ENCODE results near the gene INSR. TPM values are rescaled to one million over a fixed set of nuclear protein-coding genes. Genes with fewer than 3 reads are reported as not detected.

INSR gene
- total and polyA plus RNA-seq, 4 donors, result 5.8 to 64.6 (median 20.9) TPM

- H3K9ac ChIP-seq (ENCODE audit: insufficient read depth in 1 of 2, low read length in 2 of 2), result no peak overlapping the region
- no peak overlapping the region for H3K4me3 ChIP-seq
- no peaks in the 10 kb centered on the region for H3K27me3 ChIP-seq (ENCODE audit: control insufficient read depth in 3 of 3, insufficient read depth in 3 of 3, low read length in 2 of 3)
- TF ChIP-seq, protein P1, sequence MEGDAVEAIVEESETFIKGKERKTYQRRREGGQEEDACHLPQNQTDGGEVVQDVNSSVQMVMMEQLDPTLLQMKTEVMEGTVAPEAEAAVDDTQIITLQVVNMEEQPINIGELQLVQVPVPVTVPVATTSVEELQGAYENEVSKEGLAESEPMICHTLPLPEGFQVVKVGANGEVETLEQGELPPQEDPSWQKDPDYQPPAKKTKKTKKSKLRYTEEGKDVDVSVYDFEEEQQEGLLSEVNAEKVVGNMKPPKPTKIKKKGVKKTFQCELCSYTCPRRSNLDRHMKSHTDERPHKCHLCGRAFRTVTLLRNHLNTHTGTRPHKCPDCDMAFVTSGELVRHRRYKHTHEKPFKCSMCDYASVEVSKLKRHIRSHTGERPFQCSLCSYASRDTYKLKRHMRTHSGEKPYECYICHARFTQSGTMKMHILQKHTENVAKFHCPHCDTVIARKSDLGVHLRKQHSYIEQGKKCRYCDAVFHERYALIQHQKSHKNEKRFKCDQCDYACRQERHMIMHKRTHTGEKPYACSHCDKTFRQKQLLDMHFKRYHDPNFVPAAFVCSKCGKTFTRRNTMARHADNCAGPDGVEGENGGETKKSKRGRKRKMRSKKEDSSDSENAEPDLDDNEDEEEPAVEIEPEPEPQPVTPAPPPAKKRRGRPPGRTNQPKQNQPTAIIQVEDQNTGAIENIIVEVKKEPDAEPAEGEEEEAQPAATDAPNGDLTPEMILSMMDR (IDR thresholded peaks at IDR 0.05; ENCODE audit: control extremely low read depth, extremely low read depth), result no peak
- WGBS, 2 donors, result 95 to 98% methylated on average over 29 of the region's 29 CpGs
- H3K9me3 ChIP-seq (ENCODE audit: control insufficient read depth in 4 of 4, insufficient read depth in 3 of 4, low read length in 3 of 4), result peaks cover 10 to 30% (median 19%) of the 10 kb centered on the region in 4 donors
- DNase-seq (no peak), ATAC-seq (ENCODE audit: insufficient read depth, low FRiP score) (no peak)
- peaks cover 47 to 66% (median 61%) of the 10 kb centered on the region in 4 donors for H3K36me3 ChIP-seq (ENCODE audit: control insufficient read depth in 4 of 4, insufficient read depth in 4 of 4, low read length in 4 of 4)
- no peak overlapping the region for H3K27ac ChIP-seq (ENCODE audit: low read depth in 1 of 2, low read length in 1 of 2)
- peaks cover 0 to 8% (median 6%) of the 10 kb centered on the region in 5 donors for H3K4me1 ChIP-seq (ENCODE audit: control insufficient read depth in 5 of 5, insufficient read depth in 5 of 5, low read length in 5 of 5)
Observed at GRCh38 chr19:7074705-7075282, 219.4 kb downstream of the INSR start.

GRCh38 chr19:7072541-7072940 lies 221.7 kb downstream of the INSR start:
- no peak for ATAC-seq (ENCODE audit: insufficient read depth, low FRiP score)

DNA sequence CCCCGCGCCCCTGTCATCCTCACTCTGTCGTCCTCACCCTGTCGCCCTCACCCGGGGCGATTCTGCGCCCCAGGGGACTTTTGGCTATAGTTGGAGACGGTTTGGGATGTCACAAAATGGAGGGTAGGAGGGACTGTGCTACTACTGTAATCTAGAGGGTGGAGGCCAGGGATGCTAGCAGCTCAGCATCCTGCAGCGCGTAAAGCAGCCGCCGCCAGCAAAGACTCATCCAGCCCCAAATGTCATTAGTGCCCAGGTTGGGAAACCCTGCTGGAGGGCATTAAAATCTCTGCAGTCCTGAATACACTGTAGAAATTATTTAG lies 224.3 kb downstream of the INSR start:
- Histone ChIP-seq H3K36me3 (ENCODE audit: control insufficient read depth in 4 of 4, insufficient read depth in 4 of 4, low read length in 4 of 4) (peaks cover 16 to 21% (median 20%) of the 10 kb centered on the region in 4 donors), H3K27ac (ENCODE audit: low read depth in 1 of 2, low read length in 1 of 2) (peak overlapping the region; percentile 50 to 93), H3K27me3 (ENCODE audit: control insufficient read depth in 3 of 3, insufficient read depth in 3 of 3, low read length in 2 of 3) (no peaks in the 10 kb centered on the region), H3K9me3 (ENCODE audit: control insufficient read depth in 4 of 4, insufficient read depth in 3 of 4, low read length in 3 of 4) (peaks cover 0 to 5% (median 0%) of the 10 kb centered on the region in 4 donors), H3K4me1 (ENCODE audit: control insufficient read depth in 5 of 5, insufficient read depth in 5 of 5, low read length in 5 of 5) (peaks cover 0 to 8% (median 6%) of the 10 kb centered on the region in 5 donors), H3K9ac (ENCODE audit: insufficient read depth in 1 of 2, low read length in 2 of 2) (peak overlapping the region; percentile 63 to 74), H3K4me3 (peak overlapping the region; percentile 95)
- DNase-seq, result peak in 2 of 3 donors; percentile 14 to 17
- TF ChIP-seq, protein P1 (IDR thresholded peaks at IDR 0.05; ENCODE audit: control extremely low read depth, extremely low read depth), result no peak
- WGBS, 2 donors, result 0% methylated on average over 12 of the region's 12 CpGs
- no peak for ATAC-seq (ENCODE audit: insufficient read depth, low FRiP score)

More at GRCh38 chr19:7072541-7072940, 221.7 kb downstream of the INSR start:
- TF ChIP-seq, protein P1 (IDR thresholded peaks at IDR 0.05; ENCODE audit: control extremely low read depth, extremely low read depth), result no peak
- Histone ChIP-seq H3K27ac (ENCODE audit: low read depth in 1 of 2, low read length in 1 of 2) (no peak overlapping the region), H3K9ac (ENCODE audit: insufficient read depth in 1 of 2, low read length in 2 of 2) (no peak overlapping the region), H3K4me1 (ENCODE audit: control insufficient read depth in 5 of 5, insufficient read depth in 5 of 5, low read length in 5 of 5) (peaks cover 0 to 8% (median 6%) of the 10 kb centered on the region in 5 donors), H3K36me3 (ENCODE audit: control insufficient read depth in 4 of 4, insufficient read depth in 4 of 4, low read length in 4 of 4) (peaks cover 40 to 47% (median 43%) of the 10 kb centered on the region in 4 donors), H3K4me3 (no peak overlapping the region), H3K9me3 (ENCODE audit: control insufficient read depth in 4 of 4, insufficient read depth in 3 of 4, low read length in 3 of 4) (peaks cover 2 to 25% (median 6%) of the 10 kb centered on the region in 4 donors), H3K27me3 (ENCODE audit: control insufficient read depth in 3 of 3, insufficient read depth in 3 of 3, low read length in 2 of 3) (no peaks in the 10 kb centered on the region)
- 95 to 97% methylated on average over 6 of the region's 6 CpGs for WGBS, 2 donors
- DNase-seq, result no peak

Data from lung (tissue), 12 donors.